Transverse colon (tissue), 4 donors: ENCODE results near the gene BIRC6.

Experiments
- CTCF ChIP-seq, 5 experiments: fragments of 200-600 bp in 3 of 5; fragments of 450-650 bp in 2 of 5; sonication (generic) in 3 of 5; IDR thresholded peaks; 1 replicate in 2 of 5; 2 replicates in 3 of 5; pipeline ENCODE4 v1.5.1; 2016 to 2017; ENCODE audit warnings: antibody characterized with exemption in 5 of 5, inconsistent platforms in 3 of 5, mild to moderate bottlenecking in 2 of 5, moderate library complexity in 1 of 5
- POLR2AphosphoS5 ChIP-seq, 3 donors: sonication (generic); formaldehyde crosslinking; IDR thresholded peaks; one replicate each; pipeline ENCODE4 v1.6.1; 2016; ENCODE audit warnings: antibody characterized with exemption in 3 of 3

GRCh38 chr2:32355976-32356680 lies 695 bp upstream of the BIRC6 start:
- TF ChIP-seq CTCF (IDR thresholded peaks at IDR 0.05), result no peak
- TF ChIP-seq POLR2AphosphoS5 (IDR thresholded peaks at IDR 0.05), result no peak
